GM10248 (cell line): Measurements from ENCODE around the gene TSEN15.
"Not testable (repeated sequence)": the region's sequence is repeated elsewhere in the genome, so short reads cannot be mapped to it uniquely, and the experiment has no call there.

Source experiments
- CTCF ChIA-PET: fragments of 300-600 bp; sonication (Branson Sonifier 250); formaldehyde crosslinking; extraction: SDS; loops from one replicate; lab custom pipeline; 2021; ENCODE audit warnings: antibody characterized with exemption; lab: Yijun Ruan, JAX
- POLR2A ChIA-PET: fragments of 350-650 bp; sonication (Branson Sonifier 250); formaldehyde crosslinking; extraction: SDS; loops from one replicate; lab custom pipeline; 2020; ENCODE audit warnings: antibody characterized with exemption; lab: Yijun Ruan, JAX
- DNase-seq: peaks from one replicate; pipeline ENCODE4 v3.0.0; 2012; ENCODE audit errors: extremely low spot score
- CTCF ChIP-seq: IDR thresholded peaks from 2 replicates; pipeline ENCODE4 v1.5.1; 2012; ENCODE audit warnings: mild to moderate bottlenecking, low read depth; ENCODE audit errors: extremely low read depth, missing control alignments, control extremely low read depth

The TSEN15 gene

GRCh38 chr1:184096005-184096404 is 44.5 kb downstream of the TSEN15 start:
- no peak for TF ChIP-seq CTCF
- CTCF ChIA-PET: no interaction called here
- no peak for DNase-seq
- POLR2A ChIA-PET: no interaction called here

- CTCF ChIA-PET, DNase-seq, POLR2A ChIA-PET: not testable (repeated sequence)
Measured at GRCh38 chr1:184096580-184096979, 45.0 kb downstream of the TSEN15 start.

GRCh38 chr1:184101141-184101540 is 49.6 kb downstream of the TSEN15 start:
- POLR2A ChIA-PET: no interaction called here
- TF ChIP-seq CTCF: no peak
- DNase-seq: no peak
- CTCF ChIA-PET: interaction anchor here (0.7 to 1.7 kb wide), 2 partner anchors 8 to 12 kb away, joined by 3 to 5 read pairs; no protein-coding TSS in a partner anchor

DNA sequence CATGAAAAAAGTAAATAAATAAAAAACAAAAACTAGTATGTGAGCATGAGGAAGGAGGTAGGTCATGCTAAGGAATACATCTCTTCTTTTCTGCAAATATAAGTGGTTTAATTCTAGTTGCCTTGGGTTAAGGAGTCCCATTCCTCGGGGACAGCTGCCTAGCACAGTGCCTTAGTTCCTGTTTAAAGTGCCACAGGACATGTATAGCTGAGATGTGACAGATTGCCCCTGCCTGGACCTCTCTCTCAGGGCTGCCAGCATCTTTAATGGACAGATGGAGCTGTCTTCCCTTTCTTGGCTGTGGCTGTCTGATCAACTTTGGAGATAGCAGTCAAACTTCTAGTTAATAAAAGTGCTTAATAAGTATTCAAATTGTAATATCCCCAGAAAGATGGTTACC is 50.0 kb downstream of the TSEN15 start:
- POLR2A ChIA-PET: no interaction called here

DNA sequence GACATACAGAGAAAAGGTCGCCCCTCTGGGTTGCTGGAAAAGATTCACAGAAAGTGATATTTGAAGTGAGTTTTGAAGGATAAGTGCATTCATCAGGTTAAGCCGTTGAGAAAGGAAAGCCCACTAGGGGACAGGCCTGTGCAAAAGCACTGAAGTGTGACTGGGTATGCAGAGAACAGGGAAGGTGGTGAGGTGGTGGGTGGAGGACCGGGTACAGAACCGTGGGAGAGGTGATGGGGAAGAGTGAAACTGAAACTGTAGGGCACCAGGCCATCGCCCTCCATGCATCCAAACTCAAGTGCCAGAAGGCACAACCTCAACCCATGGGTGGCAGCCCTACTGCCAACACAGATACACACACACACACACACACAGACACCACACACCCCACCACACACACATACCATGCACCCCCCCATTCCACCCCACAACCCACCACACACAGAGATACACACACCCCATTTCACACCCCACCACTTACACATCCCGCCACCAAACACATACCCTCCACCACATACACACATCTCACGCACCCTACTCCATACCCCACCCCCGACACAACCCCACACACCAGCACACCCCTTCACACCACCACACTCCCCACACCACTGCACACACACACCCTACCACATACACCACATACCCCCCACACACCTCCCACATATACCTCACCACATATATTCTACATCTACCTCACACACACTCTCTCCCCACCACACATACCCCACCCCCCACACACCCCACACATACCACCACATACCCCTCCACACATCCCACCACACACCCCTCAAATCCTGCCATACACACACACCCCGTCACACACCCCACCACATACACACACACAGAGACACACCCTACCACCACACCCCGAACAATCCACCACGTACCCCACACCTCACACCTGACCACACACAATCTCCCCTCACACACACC is 59.0 kb downstream of the TSEN15 start:
- TF ChIP-seq CTCF: no peak
- POLR2A ChIA-PET: no interaction called here
- no peak for DNase-seq
- CTCF ChIA-PET: no interaction called here

More for the DNA sequence above, 50.0 kb downstream of the TSEN15 start:
- CTCF ChIA-PET: interaction anchor here (1.7 kb wide), 1 partner anchor 9 kb away, joined by 5 read pairs; no protein-coding TSS in a partner anchor
- DNase-seq: no peak
- no peak for TF ChIP-seq CTCF

GRCh38 chr1:184112176-184112948 is 60.8 kb downstream of the TSEN15 start:
- no peak for TF ChIP-seq CTCF
- ChIA-PET POLR2A (no interaction called here), CTCF (interaction anchor here (1.2 kb wide), 1 partner anchor 12 kb away, joined by 3 read pairs; no protein-coding TSS in a partner anchor)
- no peak for DNase-seq
